HL-60 (cell line): ENCODE data around the gene ZNF620.
"Not testable (repeated sequence)": the region's sequence is repeated elsewhere in the genome, so short reads cannot be mapped to it uniquely, and the experiment has no call there.

ENCODE experiments used
- DNase-seq, 2 experiments: peaks; one replicate each; pipeline ENCODE4 v3.0.0-alpha.2; 2010 to 2020; ENCODE audit warnings: low read depth in 1 of 2, low spot score in 1 of 2
- H3K27ac ChIP-seq: fragments of 250-450 bp; sonication (Bioruptor Pico); replicated peaks from 2 replicates; pipeline ENCODE4 v1.5.1; 2020; ENCODE audit warnings: mild to moderate bottlenecking, moderate library complexity
- H3K27me3 ChIP-seq: fragments of 250-450 bp; sonication (Bioruptor Pico); 2 replicates; pipeline ENCODE4 v1.5.1; 2021; ENCODE audit warnings: mild to moderate bottlenecking, moderate library complexity; ENCODE audit not compliant: insufficient read depth, poor library complexity, severe bottlenecking
- H3K4me3 ChIP-seq: replicated peaks from 2 replicates; pipeline ENCODE4 v1.5.1; 2011; ENCODE audit warnings: mild to moderate bottlenecking, control low read depth, low read length; ENCODE audit not compliant: insufficient read depth
- CTCF ChIP-seq: IDR thresholded peaks from one replicate; pipeline ENCODE4 v1.5.1; 2011; ENCODE audit warnings: low read length, control low read depth, inconsistent platforms; ENCODE audit not compliant: insufficient read depth
- GABPA ChIP-seq: IDR thresholded peaks from 2 replicates; pipeline ENCODE4 v1.6.1; 2012; ENCODE audit warnings: low read depth
- POLR2AphosphoS5 ChIP-seq: IDR thresholded peaks from 2 replicates; pipeline ENCODE4 v1.6.1; 2012; ENCODE audit warnings: low read depth
- REST ChIP-seq: IDR thresholded peaks from 2 replicates; pipeline ENCODE4 v1.6.1; 2012; ENCODE audit warnings: low read depth; ENCODE audit not compliant: insufficient replicate concordance
- SPI1 ChIP-seq: IDR thresholded peaks from 2 replicates; pipeline ENCODE4 v1.6.1; 2012; ENCODE audit warnings: low read depth, mild to moderate bottlenecking, borderline replicate concordance

Gene ZNF620

GRCh38 chr3:40562482-40562881 is 56.6 kb downstream of the ZNF620 start:
- not testable (repeated sequence) for H3K4me3 ChIP-seq, DNase-seq, H3K27ac ChIP-seq, H3K27me3 ChIP-seq

DNA sequence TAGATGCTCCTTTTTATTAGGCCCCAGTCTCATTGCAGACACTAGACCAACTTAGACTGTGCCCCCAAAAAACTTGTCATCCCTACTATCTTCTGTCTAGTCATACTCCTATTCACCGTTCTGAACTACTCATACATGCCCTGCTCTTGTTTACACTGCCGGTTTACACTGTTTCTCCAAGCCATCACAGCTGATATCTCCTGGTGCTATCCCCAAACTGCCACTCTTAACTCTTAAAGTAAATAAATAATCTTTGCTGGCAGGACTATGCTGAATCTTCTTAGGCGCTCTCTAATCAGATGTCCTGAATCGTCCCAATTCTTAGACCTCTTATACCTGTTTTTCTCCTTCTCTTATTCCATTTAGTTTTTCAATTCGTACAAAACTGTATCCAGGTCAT is 59.8 kb downstream of the ZNF620 start:
- DNase-seq, H3K27ac ChIP-seq, H3K27me3 ChIP-seq, H3K4me3 ChIP-seq: not testable (repeated sequence)

GRCh38 chr3:40566694-40567093 is 60.9 kb downstream of the ZNF620 start:
- Histone ChIP-seq H3K4me3 (no peak overlapping the region), H3K27me3 (no peaks in the 10 kb centered on the region), H3K27ac (no peak overlapping the region)
- no peak for TF ChIP-seq SPI1
- no peak for TF ChIP-seq POLR2AphosphoS5
- TF ChIP-seq GABPA: no peak
- TF ChIP-seq CTCF: no peak
- no peak for TF ChIP-seq REST
- DNase-seq: no peak
